Activated CD4-positive, alpha-beta T cell treated with anti-CD3 and anti-CD28 coated beads, Interleukin-2, amount 50 U/mL, for 24 hours (primary cell): ENCODE results near the gene KCNQ1.

Experiments used
- DNase-seq, 2 donors: peaks; one replicate each; pipeline ENCODE4 v3.0.0-alpha.2; 2020; ENCODE audit warnings: low read depth in 1 of 2, low spot score in 1 of 2

Gene KCNQ1

DNA sequence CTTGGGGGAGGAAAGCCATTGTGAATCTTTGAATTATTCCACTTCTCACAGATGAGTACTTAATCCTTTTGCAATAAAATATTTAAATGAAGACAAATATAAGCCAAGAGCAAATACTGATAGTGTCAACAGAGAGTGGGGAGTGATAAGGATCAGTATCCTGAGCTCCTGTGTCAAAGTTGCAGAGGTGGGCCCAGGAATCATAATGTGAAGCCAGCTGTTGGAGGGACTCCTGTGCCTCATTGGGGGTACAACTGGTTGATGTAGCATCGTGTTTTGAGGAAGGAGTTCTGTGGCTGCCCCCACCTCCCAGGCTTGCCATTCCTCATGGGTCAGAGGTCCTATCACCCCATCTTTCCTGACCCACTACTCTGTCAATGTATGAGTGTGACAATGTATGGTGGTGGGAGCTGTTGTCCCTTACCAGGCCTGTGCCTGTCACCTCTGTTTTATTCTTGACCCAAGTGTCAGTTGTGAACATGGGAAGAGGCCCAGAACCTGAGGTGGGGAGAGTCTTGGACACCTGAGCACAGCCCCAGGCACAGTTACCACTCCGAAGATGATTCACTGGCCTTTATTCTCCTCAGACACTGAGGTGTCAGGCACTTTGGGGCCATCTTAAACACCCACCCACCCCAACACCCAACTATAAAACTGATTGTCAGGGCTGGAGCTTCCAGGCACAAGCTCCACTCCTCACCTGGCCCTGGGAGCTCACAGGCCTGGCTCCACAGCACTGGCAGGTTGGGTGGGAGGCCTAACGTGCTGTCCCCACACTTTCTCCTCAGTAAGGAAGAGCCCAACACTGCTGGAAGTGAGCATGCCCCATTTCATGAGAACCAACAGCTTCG lies 216.6 kb downstream of the KCNQ1 start:
- DNase-seq = no peak

- DNase-seq = no peak
Observed at GRCh38 chr11:2662024-2662312, 217.2 kb downstream of the KCNQ1 start.

GRCh38 chr11:2662430-2663299 lies 217.9 kb downstream of the KCNQ1 start:
- no peak for DNase-seq

GRCh38 chr11:2663506-2663905 lies 218.7 kb downstream of the KCNQ1 start:
- no peak for DNase-seq

DNA sequence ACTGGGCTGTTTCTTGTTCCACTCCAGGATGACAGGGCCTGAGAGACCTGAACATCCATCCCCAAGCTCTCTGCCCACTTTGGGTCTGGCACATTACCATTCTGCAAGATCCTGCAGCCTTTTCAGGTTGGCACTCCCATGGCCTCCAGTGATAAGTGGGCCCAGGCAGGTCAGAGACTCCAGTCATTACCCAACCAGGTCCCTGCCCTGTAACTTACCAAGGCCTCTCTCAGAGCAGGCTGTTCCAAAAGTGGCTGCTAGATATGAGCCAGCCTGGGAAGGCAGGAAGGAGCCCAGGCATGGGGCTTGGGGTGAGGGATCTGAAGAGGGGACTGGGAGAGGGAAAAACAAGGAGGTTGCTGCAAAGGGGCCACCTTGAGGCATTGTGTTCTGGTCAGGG lies 219.1 kb downstream of the KCNQ1 start:
- DNase-seq = no peak

DNA sequence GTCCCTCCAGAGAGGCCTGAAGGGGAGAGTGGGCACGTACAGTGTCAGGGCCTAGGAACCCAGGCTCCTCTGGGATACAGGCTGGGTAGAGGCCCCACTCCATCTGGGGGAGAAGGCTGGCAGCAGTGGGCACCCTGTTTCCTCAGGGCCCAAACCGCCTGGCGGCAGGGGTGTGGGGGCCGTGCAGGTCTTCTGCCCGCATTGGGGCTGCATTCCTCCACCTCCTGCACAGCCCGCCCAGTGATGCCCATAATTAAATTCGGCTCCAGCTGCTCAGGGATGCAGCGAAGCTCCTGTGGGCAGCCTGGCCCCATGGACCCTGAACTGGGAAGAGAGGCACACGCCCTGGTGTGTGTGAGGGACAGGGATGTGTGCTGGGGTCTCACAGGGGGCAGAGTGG lies 219.6 kb downstream of the KCNQ1 start:
- no peak for DNase-seq

- DNase-seq = no peak
Observed at GRCh38 chr11:2664791-2665525, 220.2 kb downstream of the KCNQ1 start.

- DNase-seq = no peak
Observed at GRCh38 chr11:2665526-2666400, 221.0 kb downstream of the KCNQ1 start.

- no peak for DNase-seq
Observed at GRCh38 chr11:2666401-2666741, 221.6 kb downstream of the KCNQ1 start.

- DNase-seq = no peak
Observed at GRCh38 chr11:2666828-2667570, 222.2 kb downstream of the KCNQ1 start.

DNA sequence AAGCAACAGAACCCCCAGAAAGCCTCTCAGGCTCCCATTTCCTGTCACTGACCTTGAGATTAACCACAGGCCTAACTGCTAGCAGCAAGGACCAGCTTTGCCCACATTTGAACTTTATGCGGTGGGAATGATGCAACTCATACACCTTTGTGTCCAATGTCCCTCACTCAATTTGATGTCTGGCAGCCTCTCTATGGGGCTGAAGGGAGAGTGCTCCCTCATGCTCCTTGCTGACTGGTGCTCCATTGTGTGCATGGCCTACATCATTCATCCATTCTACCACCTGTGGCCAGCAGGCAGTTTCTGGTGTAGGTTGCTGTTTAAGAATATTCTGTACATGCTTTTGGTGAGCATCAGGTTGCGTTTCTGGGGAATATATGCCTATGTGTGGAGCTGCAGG lies 223.1 kb downstream of the KCNQ1 start:
- DNase-seq = no peak

DNA sequence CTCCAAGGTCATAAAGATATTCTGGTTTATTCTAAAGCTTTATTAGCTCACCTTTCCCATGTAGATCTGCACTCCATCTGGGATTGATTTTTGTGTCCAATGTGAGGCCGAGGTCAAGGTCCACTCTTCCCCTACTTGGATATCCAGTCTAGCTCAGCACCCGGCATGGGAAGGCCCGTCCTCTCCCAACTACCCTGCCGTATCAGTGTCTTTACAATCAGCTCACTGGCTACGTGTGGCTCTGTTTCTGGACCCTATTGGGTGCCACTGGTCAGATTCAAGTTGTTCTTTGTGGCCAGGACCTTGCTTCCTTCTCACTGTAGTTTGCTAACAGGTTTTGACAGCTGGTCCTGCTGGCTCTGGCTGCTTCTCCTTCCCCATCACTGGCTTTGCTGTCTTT lies 224.1 kb downstream of the KCNQ1 start:
- DNase-seq = no peak

DNA sequence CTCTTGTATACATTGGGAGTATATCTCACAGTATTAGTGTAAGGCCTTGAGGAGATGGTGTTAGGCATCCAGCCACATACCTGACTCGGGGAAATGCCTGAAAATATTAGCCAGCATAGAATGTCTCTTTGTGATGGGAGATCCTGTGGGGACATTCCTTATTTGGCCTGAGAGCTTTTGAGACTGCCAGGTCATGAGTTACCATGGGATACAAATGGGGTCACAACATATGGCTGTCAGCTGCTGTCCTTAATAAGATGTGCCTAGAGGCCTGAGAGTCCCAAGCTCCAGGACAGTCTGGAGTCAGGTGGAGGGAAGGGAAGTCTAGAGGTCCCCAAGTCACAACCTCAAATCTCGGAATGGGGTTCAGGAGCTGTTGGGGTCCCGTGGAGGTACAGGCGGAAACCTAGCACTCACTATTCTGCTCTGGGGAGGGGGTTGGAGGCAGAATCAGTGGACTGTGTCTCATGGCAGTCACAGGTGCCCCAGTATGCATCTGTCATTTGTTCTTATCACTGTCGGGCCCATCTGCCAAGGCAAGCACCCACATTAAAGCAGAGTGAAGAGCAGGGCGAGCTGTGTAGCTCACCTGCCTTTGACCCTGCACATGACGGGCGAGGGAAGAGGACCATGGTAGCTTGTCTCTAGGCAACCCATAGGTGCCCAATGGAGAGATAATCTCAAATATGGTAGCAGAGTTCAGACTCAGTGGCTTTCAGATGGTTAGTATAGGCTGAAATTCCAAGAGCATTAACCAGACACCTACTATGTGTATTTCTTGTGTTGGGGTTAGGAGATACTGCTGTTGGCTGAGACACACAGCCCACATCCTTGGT lies 225.0 kb downstream of the KCNQ1 start:
- no peak for DNase-seq

GRCh38 chr11:2670541-2671100 lies 225.8 kb downstream of the KCNQ1 start:
- DNase-seq = no peak

GRCh38 chr11:2671748-2672147 lies 226.9 kb downstream of the KCNQ1 start:
- DNase-seq = no peak

DNA sequence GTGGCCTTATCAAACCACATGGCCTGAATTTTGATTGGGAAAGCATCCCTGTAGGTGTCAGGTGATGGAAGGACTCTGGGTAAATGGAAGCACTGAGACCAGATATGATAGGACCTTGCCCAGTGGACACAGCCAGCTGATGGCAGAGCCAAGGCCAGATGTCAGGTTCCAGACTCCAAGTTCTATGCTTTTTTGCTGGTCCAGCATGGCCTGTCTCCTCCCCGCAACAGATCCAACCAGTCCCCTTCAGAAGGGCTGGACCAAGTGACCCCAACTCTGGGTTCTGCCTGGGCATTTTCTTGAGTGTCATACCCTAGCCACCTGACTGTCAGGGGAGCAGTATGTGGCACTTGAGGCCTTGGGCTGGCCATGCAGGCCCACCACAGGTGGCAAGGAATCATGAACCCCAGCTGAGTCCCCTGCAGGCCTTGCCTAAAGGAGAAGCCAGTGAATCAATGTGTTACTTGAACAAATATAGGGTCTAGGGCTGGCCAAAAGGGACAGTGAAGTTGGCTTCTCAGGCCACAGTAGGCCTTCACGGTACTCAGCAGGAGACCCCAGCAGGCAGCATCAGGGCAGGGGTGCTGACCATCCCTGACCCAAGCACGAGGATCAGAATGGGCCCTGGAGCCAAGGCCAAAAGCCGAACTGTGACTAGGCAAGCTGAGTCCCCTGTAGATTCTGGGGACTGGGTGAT lies 227.9 kb downstream of the KCNQ1 start:
- DNase-seq = no peak

DNA sequence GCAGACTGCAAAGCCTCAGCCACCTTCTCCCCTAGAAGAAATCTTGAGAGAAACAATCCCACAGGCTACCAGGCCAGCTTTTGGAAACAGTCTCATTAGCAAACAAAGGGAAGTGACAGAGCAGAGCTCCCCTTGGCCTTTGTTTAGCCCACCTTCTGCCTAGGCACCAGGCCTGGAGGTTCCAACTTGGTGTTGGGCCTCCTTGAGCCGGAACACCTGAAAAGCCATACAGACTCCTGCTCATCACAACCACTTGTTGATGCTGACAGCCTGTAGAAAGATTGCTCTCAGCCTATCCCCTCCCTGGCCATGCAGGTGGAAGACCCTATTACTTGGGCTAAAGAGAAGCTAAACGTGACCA lies 228.4 kb downstream of the KCNQ1 start:
- no peak for DNase-seq

- no peak for DNase-seq
Observed at GRCh38 chr11:2673871-2674471, 229.2 kb downstream of the KCNQ1 start.
